ENCODE data around the gene SLC5A5.

SLC5A5 gene

GRCh38 chr19:17926044-17926443 is 54.3 kb downstream of the SLC5A5 start:
- no peak for DNase-seq

DNA sequence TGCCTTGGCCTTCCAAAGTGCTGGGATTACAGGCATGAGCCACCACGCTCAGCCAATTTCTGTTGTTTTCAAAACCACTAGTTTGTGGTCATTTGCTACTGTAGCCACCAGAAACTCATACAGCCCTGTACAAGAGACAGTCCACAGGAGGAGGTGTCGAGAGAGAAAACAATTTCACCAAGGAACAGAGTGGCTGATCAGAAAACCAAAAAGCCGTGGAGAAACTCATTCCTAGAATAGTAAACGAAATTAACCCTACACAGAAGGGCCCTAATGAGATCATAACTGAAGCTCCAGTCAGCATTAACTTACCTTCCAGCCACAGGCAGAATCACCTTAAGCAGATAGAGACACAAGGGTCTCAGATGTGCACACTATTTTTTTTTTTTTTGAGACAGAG is 57.3 kb downstream of the SLC5A5 start:
- DNase-seq, result no peak

DNA sequence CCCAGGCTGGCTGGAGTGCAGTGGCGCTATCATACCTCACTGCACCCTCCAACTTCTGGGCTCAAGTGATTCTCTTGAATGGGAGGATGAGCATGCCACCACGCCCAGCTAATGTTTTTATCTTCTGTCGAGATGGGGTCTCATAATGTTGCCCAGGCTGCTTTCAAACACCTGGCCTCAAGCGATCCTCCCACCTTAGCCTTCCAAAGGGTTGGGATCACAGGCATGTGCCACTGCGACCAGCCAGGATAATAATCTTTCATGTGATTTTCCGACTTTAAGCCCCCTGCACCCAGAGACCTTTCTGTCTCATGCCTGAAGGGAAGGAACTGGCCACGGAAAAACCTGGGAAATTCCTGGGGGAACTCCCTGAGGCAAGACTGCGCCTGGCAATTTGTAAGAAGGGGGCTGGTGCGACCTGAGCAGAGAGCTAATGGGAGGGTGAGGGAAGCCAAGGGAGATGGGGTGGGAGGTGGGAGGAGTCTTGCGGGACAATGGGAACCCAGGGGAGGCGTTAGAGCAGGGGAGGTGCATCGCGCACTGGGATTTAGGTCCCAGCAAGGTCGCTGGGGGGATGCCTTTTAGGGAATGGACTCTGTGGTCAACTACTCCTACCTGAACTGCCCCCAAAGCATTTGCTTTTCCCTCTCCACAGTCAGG is 59.9 kb downstream of the SLC5A5 start:
- no peak for DNase-seq

DNA sequence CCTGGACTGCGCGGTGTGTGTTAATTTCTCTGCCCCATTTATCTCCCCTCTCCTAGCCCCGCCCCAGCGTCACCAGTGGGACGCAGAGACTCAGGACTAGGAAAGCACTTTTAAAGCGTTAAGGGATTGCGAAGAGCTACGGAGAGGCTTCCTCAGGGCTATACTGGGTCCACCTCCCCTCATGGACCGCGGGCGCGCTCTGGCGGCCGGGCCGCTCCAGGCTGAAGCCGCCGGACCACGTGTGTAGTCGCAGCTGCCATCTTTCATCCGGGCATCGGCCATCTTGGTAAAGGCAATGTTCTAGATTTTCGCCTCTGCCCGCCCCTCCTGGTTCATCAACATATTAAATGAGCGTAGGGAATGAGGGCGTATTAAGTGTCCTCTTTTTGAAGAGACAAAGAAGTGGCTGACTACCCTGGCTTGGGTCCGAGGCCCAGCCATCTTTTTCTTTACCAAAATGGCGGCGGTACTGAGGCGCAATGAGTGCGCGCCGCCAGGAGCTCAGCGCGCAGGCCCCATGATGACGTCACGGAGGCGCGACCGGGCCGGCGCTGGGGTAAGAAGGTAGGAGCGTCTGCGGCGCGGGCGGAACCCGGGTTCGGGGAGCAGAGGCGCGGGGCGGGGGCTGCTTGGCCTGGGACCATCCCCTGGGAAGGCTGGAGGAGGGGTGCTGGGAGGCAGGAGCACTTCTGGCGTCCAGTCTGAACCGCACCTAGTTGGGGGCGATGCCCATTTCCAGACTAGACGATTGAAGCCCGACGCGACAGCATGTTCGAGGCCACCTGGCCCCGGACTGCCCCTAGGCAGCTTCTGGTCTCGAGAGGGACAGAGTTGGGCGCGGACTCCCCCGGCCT is 61.0 kb downstream of the SLC5A5 start, which contains the start of gene CCDC124:
CCDC124 (plus strand) TSS at position 531 of the 854 bp plus-strand sequence. CDS start 3,406 bp downstream, outside the sequence.
- peak; percentile 81 for DNase-seq

- no peak for DNase-seq
Measured at GRCh38 chr19:17933414-17934129, 61.8 kb downstream of the SLC5A5 start.

DNA sequence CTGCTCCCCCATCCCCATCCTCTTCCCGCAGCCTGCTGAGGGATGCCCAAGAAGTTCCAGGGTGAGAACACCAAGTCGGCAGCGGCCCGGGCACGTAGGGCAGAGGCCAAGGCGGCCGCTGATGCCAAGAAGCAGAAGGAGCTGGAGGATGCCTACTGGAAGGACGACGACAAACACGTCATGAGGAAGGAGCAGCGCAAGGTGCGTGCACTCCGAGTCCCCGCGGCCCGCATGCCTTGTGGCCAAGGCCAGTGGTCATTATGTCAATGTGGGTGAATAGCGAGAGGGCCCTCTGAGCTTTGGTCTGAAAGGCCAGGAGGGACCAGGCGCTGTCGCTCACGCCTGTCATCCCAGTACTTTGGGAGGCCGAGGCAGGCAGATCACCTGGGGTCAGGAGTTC is 64.6 kb downstream of the SLC5A5 start:
- no peak for DNase-seq

DNA sequence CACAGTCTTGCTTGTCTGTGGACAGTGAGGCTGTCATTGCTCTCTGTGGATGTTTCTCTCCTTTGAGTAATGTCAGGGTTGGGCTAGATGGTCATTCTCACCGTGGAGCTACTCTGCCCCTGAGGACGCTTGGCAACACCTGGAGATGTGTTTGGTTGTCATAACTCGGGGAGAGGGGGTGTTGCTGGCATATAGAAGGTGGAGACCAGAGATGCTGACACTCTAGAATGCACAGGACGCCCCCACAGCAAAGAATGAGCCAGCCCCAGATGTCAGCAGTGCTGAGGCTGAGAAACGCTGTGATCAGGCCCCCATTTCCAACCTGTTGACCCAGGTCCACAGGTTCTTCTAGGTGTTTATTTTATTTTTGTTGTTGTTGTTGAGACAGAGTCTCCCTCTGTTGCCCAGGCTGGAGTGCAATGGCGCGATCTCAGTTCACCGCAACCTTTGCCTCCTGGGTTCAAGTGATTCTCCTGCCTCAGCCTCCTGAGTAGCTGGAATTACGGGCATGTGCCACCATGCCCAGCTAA is 65.7 kb downstream of the SLC5A5 start:
- DNase-seq, result no peak

- peak; percentile 41 for DNase-seq
Measured at GRCh38 chr19:17938092-17938845, 66.5 kb downstream of the SLC5A5 start.

- no peak for DNase-seq
Measured at GRCh38 chr19:17942181-17942580, 70.4 kb downstream of the SLC5A5 start.

DNA sequence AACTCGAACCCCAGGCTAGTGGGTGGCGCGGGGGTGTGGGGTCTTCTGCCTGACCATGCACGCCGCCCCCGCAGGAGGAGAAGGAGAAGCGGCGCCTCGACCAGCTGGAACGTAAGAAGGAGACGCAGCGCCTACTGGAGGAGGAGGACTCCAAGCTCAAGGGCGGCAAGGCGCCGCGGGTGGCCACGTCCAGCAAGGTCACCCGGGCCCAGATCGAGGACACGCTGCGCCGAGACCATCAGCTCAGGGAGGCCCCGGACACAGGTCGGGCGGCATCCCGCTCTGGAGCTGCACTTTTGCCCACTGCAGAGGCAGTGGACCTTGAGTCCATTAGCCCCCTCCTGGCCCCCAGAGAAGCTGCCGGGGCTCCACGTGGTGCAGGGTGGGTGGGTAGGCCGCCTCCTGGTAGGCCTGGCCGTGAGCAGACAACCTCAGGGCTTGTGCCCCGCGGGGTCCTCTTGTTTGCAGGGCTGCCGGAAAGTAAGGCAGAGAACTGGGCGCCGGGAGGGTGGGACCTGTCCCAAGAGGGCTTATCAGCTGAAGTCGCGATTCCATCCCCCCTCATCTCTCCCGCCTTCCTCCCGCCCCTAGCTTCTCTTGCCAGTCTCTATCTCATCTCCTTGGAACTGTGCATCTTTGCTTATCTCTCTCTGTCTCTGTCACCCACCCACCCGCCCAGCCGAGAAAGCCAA is 71.0 kb downstream of the SLC5A5 start:
- DNase-seq, result no peak

GRCh38 chr19:17943274-17944221 is 71.8 kb downstream of the SLC5A5 start:
- DNase-seq, result no peak

DNA sequence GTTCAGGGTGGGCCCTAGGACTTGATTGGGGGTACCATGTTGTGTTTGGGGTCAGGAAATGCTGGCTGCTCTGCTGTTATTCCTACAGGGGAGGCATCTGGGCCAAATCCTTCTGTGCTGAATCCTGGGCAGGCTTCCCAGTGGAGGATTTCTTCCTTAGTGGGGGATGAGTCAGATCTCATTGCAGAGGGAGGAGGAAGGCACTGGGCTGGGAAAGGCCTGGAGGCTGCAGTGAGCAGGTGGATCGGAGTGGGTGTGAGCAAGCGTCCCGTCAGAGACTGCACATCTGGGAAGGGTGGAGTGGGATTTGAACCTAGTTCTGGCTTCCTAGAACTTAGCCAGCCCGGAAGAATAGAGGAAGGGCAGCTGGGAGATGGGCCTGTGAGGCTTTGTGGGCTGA is 72.6 kb downstream of the SLC5A5 start:
- no peak for DNase-seq
